ENCODE data around the gene TNS3. TPM values are rescaled to one million over a fixed set of nuclear protein-coding genes. Genes with fewer than 3 reads are reported as not detected.

The TNS3 gene
- polyA plus RNA-seq, 3 donors, result 5.2 to 30.3 (median 7.9) TPM

DNA sequence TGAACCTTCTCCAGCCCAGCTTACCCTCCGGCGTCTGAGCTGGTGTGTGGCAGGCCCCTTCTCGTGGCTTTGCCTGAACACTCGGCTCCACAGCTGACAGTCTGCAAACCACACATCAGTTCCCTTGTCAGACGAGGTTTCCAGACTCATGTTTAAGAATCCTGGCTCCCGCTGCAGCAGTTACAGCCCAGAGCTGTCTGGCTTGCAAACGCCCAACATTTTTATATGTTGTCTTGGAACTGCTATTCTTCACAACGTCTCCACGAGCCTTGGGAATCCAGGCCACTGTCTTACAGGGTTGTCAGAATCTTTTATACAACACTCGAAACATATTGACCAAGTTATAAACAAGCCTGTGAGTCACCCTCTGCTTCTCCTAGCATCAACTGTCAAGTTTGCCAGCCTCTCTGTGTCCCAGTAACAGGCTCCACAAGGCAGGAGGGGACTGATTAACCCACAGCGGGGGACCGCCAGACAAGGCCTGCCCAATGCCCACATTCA, 68.1 kb downstream of the TNS3 start:
- peaks cover 0 to 4% (median 1%) of the 10 kb centered on the region in 7 donors for H3K9me3 Mint-ChIP-seq
- peaks cover 100% of the 10 kb centered on the region for H4K20me1 ChIP-seq (ENCODE audit: insufficient read depth, low read length)
- no peaks in the 10 kb centered on the region for H3K27me3 ChIP-seq (ENCODE audit: control insufficient read depth in 2 of 2, insufficient read depth in 2 of 2, low read length in 2 of 2)
- no peak overlapping the region for H3K4me2 ChIP-seq (replicated peaks; ENCODE audit: extremely low read depth, low read length, poor library complexity, severe bottlenecking)
- H3K27ac ChIP-seq (ENCODE audit: low read depth in 1 of 2, low read length in 2 of 2), result no peak overlapping the region
- peaks cover 90% of the 10 kb centered on the region for H3K79me2 ChIP-seq (ENCODE audit: insufficient read depth, low read length)
- TF ChIP-seq, protein P1, sequence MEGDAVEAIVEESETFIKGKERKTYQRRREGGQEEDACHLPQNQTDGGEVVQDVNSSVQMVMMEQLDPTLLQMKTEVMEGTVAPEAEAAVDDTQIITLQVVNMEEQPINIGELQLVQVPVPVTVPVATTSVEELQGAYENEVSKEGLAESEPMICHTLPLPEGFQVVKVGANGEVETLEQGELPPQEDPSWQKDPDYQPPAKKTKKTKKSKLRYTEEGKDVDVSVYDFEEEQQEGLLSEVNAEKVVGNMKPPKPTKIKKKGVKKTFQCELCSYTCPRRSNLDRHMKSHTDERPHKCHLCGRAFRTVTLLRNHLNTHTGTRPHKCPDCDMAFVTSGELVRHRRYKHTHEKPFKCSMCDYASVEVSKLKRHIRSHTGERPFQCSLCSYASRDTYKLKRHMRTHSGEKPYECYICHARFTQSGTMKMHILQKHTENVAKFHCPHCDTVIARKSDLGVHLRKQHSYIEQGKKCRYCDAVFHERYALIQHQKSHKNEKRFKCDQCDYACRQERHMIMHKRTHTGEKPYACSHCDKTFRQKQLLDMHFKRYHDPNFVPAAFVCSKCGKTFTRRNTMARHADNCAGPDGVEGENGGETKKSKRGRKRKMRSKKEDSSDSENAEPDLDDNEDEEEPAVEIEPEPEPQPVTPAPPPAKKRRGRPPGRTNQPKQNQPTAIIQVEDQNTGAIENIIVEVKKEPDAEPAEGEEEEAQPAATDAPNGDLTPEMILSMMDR (IDR thresholded peaks at IDR 0.05), result no peak
- no peak overlapping the region for H3K27ac Mint-ChIP-seq
- peaks cover 11% of the 10 kb centered on the region for H3K4me1 Mint-ChIP-seq
- no peak overlapping the region for H3K9ac ChIP-seq (ENCODE audit: insufficient read depth, low read length, poor library complexity, severe bottlenecking)
- no peak overlapping the region for H2AFZ ChIP-seq (ENCODE audit: insufficient read depth, low read depth, low read length, poor library complexity, severe bottlenecking)
- DNase-seq, result no peak
- H3K9me3 ChIP-seq (replicated peaks in 1 of 2; ENCODE audit: control insufficient read depth in 1 of 2, insufficient read depth in 1 of 2, low read length in 2 of 2), result no peaks in the 10 kb centered on the region
- H3K4me3 ChIP-seq (replicated peaks in 1 of 3; ENCODE audit: low read depth in 2 of 3, low read length in 3 of 3), result no peak overlapping the region
- H3K36me3 ChIP-seq (replicated peaks in 1 of 2; ENCODE audit: control insufficient read depth in 1 of 2, insufficient read depth in 2 of 2, low read length in 2 of 2), result peaks cover 22 to 67% of the 10 kb centered on the region in 2 donors
- peaks cover 10 to 14% of the 10 kb centered on the region in 2 donors for H3K4me1 ChIP-seq (ENCODE audit: control insufficient read depth in 1 of 2, insufficient read depth in 2 of 2, low read length in 2 of 2)
- peaks cover 44 to 48% of the 10 kb centered on the region in 2 donors for H3K36me3 Mint-ChIP-seq
- intact Hi-C loops (cut with micrococcal nuclease), result no loop called here
- no peaks in the 10 kb centered on the region for H3K27me3 Mint-ChIP-seq (ENCODE audit: low read depth in 3 of 3)
- 23% methylated on average over 11 of the region's 12 CpGs for WGBS (ENCODE audit: insufficient coverage)
- H3K4me3 Mint-ChIP-seq, result no peak overlapping the region

DNA sequence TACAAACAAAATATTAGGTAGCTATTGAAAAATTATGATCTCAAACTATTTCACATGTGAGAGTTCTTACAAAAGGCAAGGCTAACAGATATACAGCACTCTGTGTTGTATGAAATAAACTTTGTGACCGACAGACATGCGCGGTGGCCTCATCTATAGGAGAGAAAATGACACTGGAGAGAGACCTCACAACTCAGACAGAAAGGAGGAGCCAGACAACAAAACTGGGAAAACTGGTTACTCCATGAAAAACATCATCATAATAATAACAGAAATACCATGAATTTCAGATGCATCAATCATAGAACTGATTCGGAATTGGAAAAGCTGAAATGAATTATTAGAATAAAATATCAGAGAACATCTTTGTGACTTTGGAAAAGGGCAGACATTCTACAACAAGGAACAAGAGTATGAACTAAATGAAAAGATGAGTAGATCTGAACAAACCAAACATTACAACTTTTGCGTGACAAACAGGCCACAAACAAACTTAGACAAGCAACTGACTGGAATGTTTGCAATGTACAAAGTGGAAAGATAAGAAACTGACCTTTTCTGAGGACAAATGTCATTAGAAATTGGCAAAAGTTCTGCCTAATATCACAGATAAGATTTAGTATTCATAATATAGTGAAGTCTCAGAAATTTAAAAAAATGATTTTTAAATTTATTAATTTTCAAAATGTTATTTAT, 69.3 kb downstream of the TNS3 start:
- Histone ChIP-seq H3K27me3 (ENCODE audit: control insufficient read depth in 2 of 2, insufficient read depth in 2 of 2, low read length in 2 of 2) (no peaks in the 10 kb centered on the region), H3K4me2 (replicated peaks; ENCODE audit: extremely low read depth, low read length, poor library complexity, severe bottlenecking) (no peak overlapping the region), H3K36me3 (replicated peaks in 1 of 2; ENCODE audit: control insufficient read depth in 1 of 2, insufficient read depth in 2 of 2, low read length in 2 of 2) (peaks cover 28 to 69% of the 10 kb centered on the region in 2 donors), H4K20me1 (ENCODE audit: insufficient read depth, low read length) (peaks cover 100% of the 10 kb centered on the region), H3K4me1 (ENCODE audit: control insufficient read depth in 1 of 2, insufficient read depth in 2 of 2, low read length in 2 of 2) (peaks cover 10 to 14% of the 10 kb centered on the region in 2 donors), H2AFZ (ENCODE audit: insufficient read depth, low read depth, low read length, poor library complexity, severe bottlenecking) (no peak overlapping the region), H3K27ac (ENCODE audit: low read depth in 1 of 2, low read length in 2 of 2) (no peak overlapping the region), H3K79me2 (ENCODE audit: insufficient read depth, low read length) (peaks cover 88% of the 10 kb centered on the region), H3K9ac (ENCODE audit: insufficient read depth, low read length, poor library complexity, severe bottlenecking) (no peak overlapping the region), H3K4me3 (replicated peaks in 1 of 3; ENCODE audit: low read depth in 2 of 3, low read length in 3 of 3) (no peak overlapping the region), H3K9me3 (replicated peaks in 1 of 2; ENCODE audit: control insufficient read depth in 1 of 2, insufficient read depth in 1 of 2, low read length in 2 of 2) (peaks cover 0 to 3% of the 10 kb centered on the region in 2 donors)
- Mint-ChIP-seq H3K4me3 (no peak overlapping the region), H3K27ac (peak overlapping the region in 1 of 7 donors; percentile 55), H3K27me3 (ENCODE audit: low read depth in 3 of 3) (no peaks in the 10 kb centered on the region), H3K9me3 (peaks cover 0 to 4% (median 1%) of the 10 kb centered on the region in 7 donors), H3K36me3 (peaks cover 42 to 50% of the 10 kb centered on the region in 2 donors), H3K4me1 (peaks cover 6% of the 10 kb centered on the region)
- DNase-seq, result no peak
- no CpG with 5 or more reads among the region's 5 CpGs for WGBS (ENCODE audit: insufficient coverage)
- intact Hi-C loops (cut with micrococcal nuclease), result no loop called here
- TF ChIP-seq, protein P1 (IDR thresholded peaks at IDR 0.05), result no peak

Measured in CD14-positive monocyte (primary cell).